ENCODE results near the gene ROCK2. TPM values are rescaled to one million over a fixed set of nuclear protein-coding genes. Genes with fewer than 3 reads are reported as not detected.
A peak's percentile ranks its signal among the peaks of the same experiment; 100 is the strongest.

The ROCK2 gene
- total RNA-seq, 1 experiment from 2014 or later: 25.9 TPM

DNA sequence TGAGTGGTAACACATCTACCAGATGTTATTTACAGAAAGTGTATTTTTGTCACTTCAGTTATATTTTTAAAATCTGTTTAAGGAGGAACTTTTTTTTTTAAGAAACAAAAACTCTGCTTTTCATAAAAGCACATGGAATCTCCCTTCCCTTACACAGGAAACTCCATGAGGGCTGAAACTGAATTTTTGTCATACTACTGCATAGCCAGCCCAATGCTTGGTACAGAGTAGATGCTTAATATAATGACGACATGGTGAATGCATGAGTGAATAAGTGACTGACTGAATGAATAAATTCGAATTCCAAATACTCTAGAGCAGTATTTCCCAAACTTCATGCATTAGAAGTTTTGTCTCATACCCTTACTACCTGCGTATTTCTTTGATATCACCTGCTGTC is 86.5 kb downstream of the ROCK2 start (continued):
- TF ChIP-seq, protein P1, sequence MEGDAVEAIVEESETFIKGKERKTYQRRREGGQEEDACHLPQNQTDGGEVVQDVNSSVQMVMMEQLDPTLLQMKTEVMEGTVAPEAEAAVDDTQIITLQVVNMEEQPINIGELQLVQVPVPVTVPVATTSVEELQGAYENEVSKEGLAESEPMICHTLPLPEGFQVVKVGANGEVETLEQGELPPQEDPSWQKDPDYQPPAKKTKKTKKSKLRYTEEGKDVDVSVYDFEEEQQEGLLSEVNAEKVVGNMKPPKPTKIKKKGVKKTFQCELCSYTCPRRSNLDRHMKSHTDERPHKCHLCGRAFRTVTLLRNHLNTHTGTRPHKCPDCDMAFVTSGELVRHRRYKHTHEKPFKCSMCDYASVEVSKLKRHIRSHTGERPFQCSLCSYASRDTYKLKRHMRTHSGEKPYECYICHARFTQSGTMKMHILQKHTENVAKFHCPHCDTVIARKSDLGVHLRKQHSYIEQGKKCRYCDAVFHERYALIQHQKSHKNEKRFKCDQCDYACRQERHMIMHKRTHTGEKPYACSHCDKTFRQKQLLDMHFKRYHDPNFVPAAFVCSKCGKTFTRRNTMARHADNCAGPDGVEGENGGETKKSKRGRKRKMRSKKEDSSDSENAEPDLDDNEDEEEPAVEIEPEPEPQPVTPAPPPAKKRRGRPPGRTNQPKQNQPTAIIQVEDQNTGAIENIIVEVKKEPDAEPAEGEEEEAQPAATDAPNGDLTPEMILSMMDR (IDR thresholded peaks at IDR 0.05): no peak
- TF ChIP-seq ZNF317 (CRISPR knock-in tag; IDR thresholded peaks at IDR 0.05; ENCODE audit: borderline replicate concordance, low read depth) (no peak), OVOL2 (CRISPR knock-in tag; IDR thresholded peaks at IDR 0.05; ENCODE audit: borderline replicate concordance) (no peak), CREM (CRISPR knock-in tag; IDR thresholded peaks at IDR 0.05) (no peak), ZNF219 (CRISPR knock-in tag; IDR thresholded peaks at IDR 0.05; ENCODE audit: borderline replicate concordance) (no peak), NR1H2 (CRISPR knock-in tag; IDR thresholded peaks at IDR 0.05) (no peak), PRRX2 (CRISPR knock-in tag; IDR thresholded peaks at IDR 0.05) (no peak), ELF4 (CRISPR knock-in tag; IDR thresholded peaks at IDR 0.05; ENCODE audit: low read depth) (no peak), GTF2I (CRISPR knock-in tag; conservative IDR thresholded peaks at IDR 0.05) (no peak)
- TF ChIP-seq, protein P2, sequence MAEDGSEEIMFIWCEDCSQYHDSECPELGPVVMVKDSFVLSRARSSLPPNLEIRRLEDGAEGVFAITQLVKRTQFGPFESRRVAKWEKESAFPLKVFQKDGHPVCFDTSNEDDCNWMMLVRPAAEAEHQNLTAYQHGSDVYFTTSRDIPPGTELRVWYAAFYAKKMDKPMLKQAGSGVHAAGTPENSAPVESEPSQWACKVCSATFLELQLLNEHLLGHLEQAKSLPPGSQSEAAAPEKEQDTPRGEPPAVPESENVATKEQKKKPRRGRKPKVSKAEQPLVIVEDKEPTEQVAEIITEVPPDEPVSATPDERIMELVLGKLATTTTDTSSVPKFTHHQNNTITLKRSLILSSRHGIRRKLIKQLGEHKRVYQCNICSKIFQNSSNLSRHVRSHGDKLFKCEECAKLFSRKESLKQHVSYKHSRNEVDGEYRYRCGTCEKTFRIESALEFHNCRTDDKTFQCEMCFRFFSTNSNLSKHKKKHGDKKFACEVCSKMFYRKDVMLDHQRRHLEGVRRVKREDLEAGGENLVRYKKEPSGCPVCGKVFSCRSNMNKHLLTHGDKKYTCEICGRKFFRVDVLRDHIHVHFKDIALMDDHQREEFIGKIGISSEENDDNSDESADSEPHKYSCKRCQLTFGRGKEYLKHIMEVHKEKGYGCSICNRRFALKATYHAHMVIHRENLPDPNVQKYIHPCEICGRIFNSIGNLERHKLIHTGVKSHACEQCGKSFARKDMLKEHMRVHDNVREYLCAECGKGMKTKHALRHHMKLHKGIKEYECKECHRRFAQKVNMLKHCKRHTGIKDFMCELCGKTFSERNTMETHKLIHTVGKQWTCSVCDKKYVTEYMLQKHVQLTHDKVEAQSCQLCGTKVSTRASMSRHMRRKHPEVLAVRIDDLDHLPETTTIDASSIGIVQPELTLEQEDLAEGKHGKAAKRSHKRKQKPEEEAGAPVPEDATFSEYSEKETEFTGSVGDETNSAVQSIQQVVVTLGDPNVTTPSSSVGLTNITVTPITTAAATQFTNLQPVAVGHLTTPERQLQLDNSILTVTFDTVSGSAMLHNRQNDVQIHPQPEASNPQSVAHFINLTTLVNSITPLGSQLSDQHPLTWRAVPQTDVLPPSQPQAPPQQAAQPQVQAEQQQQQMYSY (CRISPR knock-in tag; IDR thresholded peaks at IDR 0.05): no peak
- TF ChIP-seq, protein P3, sequence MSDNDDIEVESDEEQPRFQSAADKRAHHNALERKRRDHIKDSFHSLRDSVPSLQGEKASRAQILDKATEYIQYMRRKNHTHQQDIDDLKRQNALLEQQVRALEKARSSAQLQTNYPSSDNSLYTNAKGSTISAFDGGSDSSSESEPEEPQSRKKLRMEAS (CRISPR knock-in tag; IDR thresholded peaks at IDR 0.05): no peak
- TF ChIP-seq, protein P4, sequence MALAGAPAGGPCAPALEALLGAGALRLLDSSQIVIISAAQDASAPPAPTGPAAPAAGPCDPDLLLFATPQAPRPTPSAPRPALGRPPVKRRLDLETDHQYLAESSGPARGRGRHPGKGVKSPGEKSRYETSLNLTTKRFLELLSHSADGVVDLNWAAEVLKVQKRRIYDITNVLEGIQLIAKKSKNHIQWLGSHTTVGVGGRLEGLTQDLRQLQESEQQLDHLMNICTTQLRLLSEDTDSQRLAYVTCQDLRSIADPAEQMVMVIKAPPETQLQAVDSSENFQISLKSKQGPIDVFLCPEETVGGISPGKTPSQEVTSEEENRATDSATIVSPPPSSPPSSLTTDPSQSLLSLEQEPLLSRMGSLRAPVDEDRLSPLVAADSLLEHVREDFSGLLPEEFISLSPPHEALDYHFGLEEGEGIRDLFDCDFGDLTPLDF (CRISPR knock-in tag; IDR thresholded peaks at IDR 0.05): no peak
- TF ChIP-seq, protein P5, sequence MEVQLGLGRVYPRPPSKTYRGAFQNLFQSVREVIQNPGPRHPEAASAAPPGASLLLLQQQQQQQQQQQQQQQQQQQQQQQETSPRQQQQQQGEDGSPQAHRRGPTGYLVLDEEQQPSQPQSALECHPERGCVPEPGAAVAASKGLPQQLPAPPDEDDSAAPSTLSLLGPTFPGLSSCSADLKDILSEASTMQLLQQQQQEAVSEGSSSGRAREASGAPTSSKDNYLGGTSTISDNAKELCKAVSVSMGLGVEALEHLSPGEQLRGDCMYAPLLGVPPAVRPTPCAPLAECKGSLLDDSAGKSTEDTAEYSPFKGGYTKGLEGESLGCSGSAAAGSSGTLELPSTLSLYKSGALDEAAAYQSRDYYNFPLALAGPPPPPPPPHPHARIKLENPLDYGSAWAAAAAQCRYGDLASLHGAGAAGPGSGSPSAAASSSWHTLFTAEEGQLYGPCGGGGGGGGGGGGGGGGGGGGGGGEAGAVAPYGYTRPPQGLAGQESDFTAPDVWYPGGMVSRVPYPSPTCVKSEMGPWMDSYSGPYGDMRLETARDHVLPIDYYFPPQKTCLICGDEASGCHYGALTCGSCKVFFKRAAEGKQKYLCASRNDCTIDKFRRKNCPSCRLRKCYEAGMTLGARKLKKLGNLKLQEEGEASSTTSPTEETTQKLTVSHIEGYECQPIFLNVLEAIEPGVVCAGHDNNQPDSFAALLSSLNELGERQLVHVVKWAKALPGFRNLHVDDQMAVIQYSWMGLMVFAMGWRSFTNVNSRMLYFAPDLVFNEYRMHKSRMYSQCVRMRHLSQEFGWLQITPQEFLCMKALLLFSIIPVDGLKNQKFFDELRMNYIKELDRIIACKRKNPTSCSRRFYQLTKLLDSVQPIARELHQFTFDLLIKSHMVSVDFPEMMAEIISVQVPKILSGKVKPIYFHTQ (CRISPR knock-in tag; IDR thresholded peaks at IDR 0.05): no peak
- TF ChIP-seq, protein P6, sequence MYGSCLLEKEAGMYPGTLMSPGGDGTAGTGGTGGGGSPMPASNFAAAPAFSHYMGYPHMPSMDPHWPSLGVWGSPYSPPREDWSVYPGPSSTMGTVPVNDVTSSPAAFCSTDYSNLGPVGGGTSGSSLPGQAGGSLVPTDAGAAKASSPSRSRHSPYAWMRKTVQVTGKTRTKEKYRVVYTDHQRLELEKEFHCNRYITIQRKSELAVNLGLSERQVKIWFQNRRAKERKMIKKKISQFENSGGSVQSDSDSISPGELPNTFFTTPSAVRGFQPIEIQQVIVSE (CRISPR knock-in tag; IDR thresholded peaks at IDR 0.05; ENCODE audit: borderline replicate concordance): no peak

DNA sequence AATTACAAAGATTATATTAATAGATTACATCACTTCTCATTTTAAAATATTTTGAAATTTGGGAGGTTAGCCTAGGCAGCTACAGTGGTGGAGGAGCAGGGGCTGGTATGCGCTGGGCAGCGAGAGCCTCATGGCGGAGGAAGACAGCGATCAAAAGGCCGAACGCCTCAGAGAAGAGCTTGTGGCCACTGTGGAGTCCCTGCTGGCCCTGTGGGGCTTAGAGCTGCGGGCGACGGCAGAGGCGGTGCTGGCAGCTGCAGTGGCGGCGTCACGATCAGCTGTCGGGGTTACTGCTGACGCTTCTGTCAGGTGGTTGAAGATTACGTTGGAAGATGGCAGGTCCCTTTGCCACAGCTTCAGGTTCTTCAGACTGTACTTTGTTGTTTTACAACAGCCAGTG is 87.4 kb downstream of the ROCK2 start:
- no peak overlapping the region for H3K4me3 Mint-ChIP-seq
- CTCF ChIA-PET: no interaction called here
- POLR2A ChIA-PET: no interaction called here
- peaks cover 8% of the 10 kb centered on the region for H3K9me3 Mint-ChIP-seq
- H3K4me1 Mint-ChIP-seq: peaks cover 5% of the 10 kb centered on the region
- peak; percentile 16 for DNase-seq (ENCODE audit: low spot score)
- no peaks in the 10 kb centered on the region for H3K27me3 Mint-ChIP-seq (ENCODE audit: low read depth)
- peaks cover 9% of the 10 kb centered on the region for H3K36me3 Mint-ChIP-seq
- peak; percentile 57; the same call in 1 of the 2 replicates for ATAC-seq
- H3K27ac Mint-ChIP-seq: peak overlapping the region; percentile 81
- TF ChIP-seq ZNF138 (CRISPR knock-in tag; conservative IDR thresholded peaks at IDR 0.05) (no peak), NFATC4 (CRISPR knock-in tag; IDR thresholded peaks at IDR 0.05) (no peak)
- TF ChIP-seq, protein P7, sequence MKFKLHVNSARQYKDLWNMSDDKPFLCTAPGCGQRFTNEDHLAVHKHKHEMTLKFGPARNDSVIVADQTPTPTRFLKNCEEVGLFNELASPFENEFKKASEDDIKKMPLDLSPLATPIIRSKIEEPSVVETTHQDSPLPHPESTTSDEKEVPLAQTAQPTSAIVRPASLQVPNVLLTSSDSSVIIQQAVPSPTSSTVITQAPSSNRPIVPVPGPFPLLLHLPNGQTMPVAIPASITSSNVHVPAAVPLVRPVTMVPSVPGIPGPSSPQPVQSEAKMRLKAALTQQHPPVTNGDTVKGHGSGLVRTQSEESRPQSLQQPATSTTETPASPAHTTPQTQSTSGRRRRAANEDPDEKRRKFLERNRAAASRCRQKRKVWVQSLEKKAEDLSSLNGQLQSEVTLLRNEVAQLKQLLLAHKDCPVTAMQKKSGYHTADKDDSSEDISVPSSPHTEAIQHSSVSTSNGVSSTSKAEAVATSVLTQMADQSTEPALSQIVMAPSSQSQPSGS (CRISPR knock-in tag; IDR thresholded peaks at IDR 0.05; ENCODE audit: borderline replicate concordance, low read depth): no peak
- TF ChIP-seq, protein P2 (CRISPR knock-in tag; IDR thresholded peaks at IDR 0.05): no peak
- TF ChIP-seq, protein P8, sequence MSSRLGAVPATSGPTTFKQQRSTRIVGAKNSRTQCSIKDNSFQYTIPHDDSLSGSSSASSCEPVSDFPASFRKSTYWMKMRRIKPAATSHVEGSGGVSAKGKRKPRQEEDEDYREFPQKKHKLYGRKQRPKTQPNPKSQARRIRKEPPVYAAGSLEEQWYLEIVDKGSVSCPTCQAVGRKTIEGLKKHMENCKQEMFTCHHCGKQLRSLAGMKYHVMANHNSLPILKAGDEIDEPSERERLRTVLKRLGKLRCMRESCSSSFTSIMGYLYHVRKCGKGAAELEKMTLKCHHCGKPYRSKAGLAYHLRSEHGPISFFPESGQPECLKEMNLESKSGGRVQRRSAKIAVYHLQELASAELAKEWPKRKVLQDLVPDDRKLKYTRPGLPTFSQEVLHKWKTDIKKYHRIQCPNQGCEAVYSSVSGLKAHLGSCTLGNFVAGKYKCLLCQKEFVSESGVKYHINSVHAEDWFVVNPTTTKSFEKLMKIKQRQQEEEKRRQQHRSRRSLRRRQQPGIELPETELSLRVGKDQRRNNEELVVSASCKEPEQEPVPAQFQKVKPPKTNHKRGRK (CRISPR knock-in tag; IDR thresholded peaks at IDR 0.05; ENCODE audit: borderline replicate concordance): no peak

All from WTC11 (cell line).